Activated gamma-delta T cell treated with Interleukin-2 at 50 U/mL for 16 hours (primary cell): ENCODE measurements around the gene SCARB1.

ENCODE experiments used
- DNase-seq: peaks from one replicate; pipeline ENCODE4 v3.0.0-alpha.2; 2020

The SCARB1 gene

GRCh38 chr12:124861898-124862676 lies 1.6 kb downstream of the SCARB1 start:
- DNase-seq = no peak

GRCh38 chr12:124861492-124861891 lies 2.2 kb downstream of the SCARB1 start:
- DNase-seq = no peak

- DNase-seq = no peak
These were observed 5.7 kb downstream of the SCARB1 start for GRCh38 chr12:124857921-124858461.

GRCh38 chr12:124856842-124857178 lies 6.9 kb downstream of the SCARB1 start:
- DNase-seq = no peak

- DNase-seq = no peak
These were observed 7.4 kb downstream of the SCARB1 start for GRCh38 chr12:124856132-124856841.

- no peak for DNase-seq
These were observed 8.2 kb downstream of the SCARB1 start for GRCh38 chr12:124855275-124855957.

GRCh38 chr12:124854637-124855184 lies 9.0 kb downstream of the SCARB1 start:
- DNase-seq = no peak

GRCh38 chr12:124853781-124854636 lies 9.7 kb downstream of the SCARB1 start:
- DNase-seq = no peak

GRCh38 chr12:124852911-124853427 lies 10.7 kb downstream of the SCARB1 start:
- DNase-seq = no peak

GRCh38 chr12:124852329-124852831 lies 11.3 kb downstream of the SCARB1 start:
- DNase-seq = no peak

- no peak for DNase-seq
These were observed 12.3 kb downstream of the SCARB1 start for GRCh38 chr12:124851342-124851741.

- no peak for DNase-seq
These were observed 14.3 kb downstream of the SCARB1 start for GRCh38 chr12:124849382-124849781.

GRCh38 chr12:124848621-124849380 lies 14.9 kb downstream of the SCARB1 start:
- DNase-seq = no peak

GRCh38 chr12:124847113-124848074 lies 16.3 kb downstream of the SCARB1 start:
- DNase-seq = no peak

GRCh38 chr12:124844411-124845397 lies 19.0 kb downstream of the SCARB1 start:
- DNase-seq = no peak

- no peak for DNase-seq
These were observed 20.7 kb downstream of the SCARB1 start for GRCh38 chr12:124842800-124843510.

GRCh38 chr12:124842073-124842749 lies 21.5 kb downstream of the SCARB1 start:
- DNase-seq = no peak
